ENCODE measurements around the gene SCAF11. TPM values are rescaled to one million over a fixed set of nuclear protein-coding genes. Genes with fewer than 3 reads are reported as not detected.
"Not testable (repeated sequence)": the region's sequence is repeated elsewhere in the genome, so short reads cannot be mapped to it uniquely, and the experiment has no call there.

The SCAF11 gene, protein sequence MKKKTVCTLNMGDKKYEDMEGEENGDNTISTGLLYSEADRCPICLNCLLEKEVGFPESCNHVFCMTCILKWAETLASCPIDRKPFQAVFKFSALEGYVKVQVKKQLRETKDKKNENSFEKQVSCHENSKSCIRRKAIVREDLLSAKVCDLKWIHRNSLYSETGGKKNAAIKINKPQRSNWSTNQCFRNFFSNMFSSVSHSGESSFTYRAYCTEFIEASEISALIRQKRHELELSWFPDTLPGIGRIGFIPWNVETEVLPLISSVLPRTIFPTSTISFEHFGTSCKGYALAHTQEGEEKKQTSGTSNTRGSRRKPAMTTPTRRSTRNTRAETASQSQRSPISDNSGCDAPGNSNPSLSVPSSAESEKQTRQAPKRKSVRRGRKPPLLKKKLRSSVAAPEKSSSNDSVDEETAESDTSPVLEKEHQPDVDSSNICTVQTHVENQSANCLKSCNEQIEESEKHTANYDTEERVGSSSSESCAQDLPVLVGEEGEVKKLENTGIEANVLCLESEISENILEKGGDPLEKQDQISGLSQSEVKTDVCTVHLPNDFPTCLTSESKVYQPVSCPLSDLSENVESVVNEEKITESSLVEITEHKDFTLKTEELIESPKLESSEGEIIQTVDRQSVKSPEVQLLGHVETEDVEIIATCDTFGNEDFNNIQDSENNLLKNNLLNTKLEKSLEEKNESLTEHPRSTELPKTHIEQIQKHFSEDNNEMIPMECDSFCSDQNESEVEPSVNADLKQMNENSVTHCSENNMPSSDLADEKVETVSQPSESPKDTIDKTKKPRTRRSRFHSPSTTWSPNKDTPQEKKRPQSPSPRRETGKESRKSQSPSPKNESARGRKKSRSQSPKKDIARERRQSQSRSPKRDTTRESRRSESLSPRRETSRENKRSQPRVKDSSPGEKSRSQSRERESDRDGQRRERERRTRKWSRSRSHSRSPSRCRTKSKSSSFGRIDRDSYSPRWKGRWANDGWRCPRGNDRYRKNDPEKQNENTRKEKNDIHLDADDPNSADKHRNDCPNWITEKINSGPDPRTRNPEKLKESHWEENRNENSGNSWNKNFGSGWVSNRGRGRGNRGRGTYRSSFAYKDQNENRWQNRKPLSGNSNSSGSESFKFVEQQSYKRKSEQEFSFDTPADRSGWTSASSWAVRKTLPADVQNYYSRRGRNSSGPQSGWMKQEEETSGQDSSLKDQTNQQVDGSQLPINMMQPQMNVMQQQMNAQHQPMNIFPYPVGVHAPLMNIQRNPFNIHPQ (N-terminal part only)
- polyA plus RNA-seq (18.4 and 20.4 TPM in 2 replicates), polyA minus RNA-seq (55.5 and 77.4 TPM in 2 replicates)

- TF ChIP-seq POLR2AphosphoS5 (IDR thresholded peaks at IDR 0.05) (peak; percentile 78), REST (IDR thresholded peaks at IDR 0.05; ENCODE audit: borderline replicate concordance) (peak; percentile 69), EP300 (conservative IDR thresholded peaks at IDR 0.05; ENCODE audit: poor library complexity, severe bottlenecking) (peak; percentile 82), CTCF (IDR thresholded peaks at IDR 0.05; ENCODE audit: poor library complexity, severe bottlenecking) (peak; percentile 99), RAD21 (conservative IDR thresholded peaks at IDR 0.05) (peak; percentile 95), SMC3 (conservative IDR thresholded peaks at IDR 0.05; ENCODE audit: poor library complexity) (peak; percentile 84), TAF1 (IDR thresholded peaks at IDR 0.05; ENCODE audit: low read depth) (peak; percentile 58), EZH2 (IDR thresholded peaks at IDR 0.05; ENCODE audit: borderline replicate concordance, insufficient read depth, low read length, poor library complexity, severe bottlenecking) (no peak), MXI1 (conservative IDR thresholded peaks at IDR 0.05; ENCODE audit: poor library complexity, severe bottlenecking) (peak; percentile 70)
- H3K4me2 ChIP-seq (ENCODE audit: low read length): peak within 1 kb of the TSS; percentile 72
- H3K27ac ChIP-seq (ENCODE audit: low read length): peak within 1 kb of the TSS; percentile 67
- H2AFZ ChIP-seq (ENCODE audit: low read depth, low read length): peak within 1 kb of the TSS; percentile 89
- H3K4me3 ChIP-seq (ENCODE audit: low read length): peak within 1 kb of the TSS; percentile 96
- H3K9me2 ChIP-seq (ENCODE audit: insufficient read depth, low read length): no peaks in the 10 kb centered on the region
- no peaks in the 10 kb centered on the region for H4K20me1 ChIP-seq (ENCODE audit: insufficient read depth)
- H3K9me3 ChIP-seq (ENCODE audit: low read length): no peaks in the 10 kb centered on the region
- peaks cover 39% of the 10 kb centered on the region for H3K79me2 ChIP-seq (replicated peaks; ENCODE audit: insufficient read depth, low read length)
- no peaks in the 10 kb centered on the region for H3K36me3 ChIP-seq (ENCODE audit: insufficient read depth, low read length)
- no peaks in the 10 kb centered on the region for H3F3A ChIP-seq (ENCODE audit: insufficient read depth, low read length, poor library complexity, severe bottlenecking)
- H3K27me3 ChIP-seq (ENCODE audit: insufficient read depth, low read depth, low read length): no peaks in the 10 kb centered on the region
- peak within 1 kb of the TSS; percentile 82 for H3K9ac ChIP-seq (ENCODE audit: low read length)
Measured at GRCh38 chr12:45990468-45991283, at the start of gene SCAF11. TSS of gene SCAF11 (minus strand) at chr12:45990574. CDS start at chr12:45964167, 26,407 bp downstream.

- not testable (repeated sequence) for H3K36me3 ChIP-seq (ENCODE audit: insufficient read depth, low read length); H2AFZ ChIP-seq (ENCODE audit: low read depth, low read length); H3K79me2 ChIP-seq (replicated peaks; ENCODE audit: insufficient read depth, low read length); H3K4me2 ChIP-seq (ENCODE audit: low read length); H3K27me3 ChIP-seq (ENCODE audit: insufficient read depth, low read depth, low read length); H3K9me3 ChIP-seq (ENCODE audit: low read length); H3F3A ChIP-seq (ENCODE audit: insufficient read depth, low read length, poor library complexity, severe bottlenecking); H3K27ac ChIP-seq (ENCODE audit: low read length); H4K20me1 ChIP-seq (ENCODE audit: insufficient read depth); H3K9me2 ChIP-seq (ENCODE audit: insufficient read depth, low read length); H3K4me3 ChIP-seq (ENCODE audit: low read length); H3K9ac ChIP-seq (ENCODE audit: low read length)
Measured at GRCh38 chr12:46037066-46037465, 46.7 kb upstream of the SCAF11 start.

All from neural cell (in vitro differentiated cells).